OCI-LY7 (cell line): ENCODE results near the gene LRRC36. TPM values are rescaled to one million over a fixed set of nuclear protein-coding genes. Genes with fewer than 3 reads are reported as not detected.

ENCODE experiments used
- BruUV-seq: library from RNA; stranded (reverse); fragments of 400-500 nt; replicated peaks from 2 replicates; lab custom pipeline; 2021; lab: Mats Ljungman, UMichigan
- CTCF ChIA-PET: fragments of 300-600 bp; sonication (Branson Sonifier 250); formaldehyde crosslinking; loops from one replicate; lab custom pipeline; 2022; ENCODE audit warnings: antibody characterized with exemption; ENCODE audit not compliant: unreplicated experiment; lab: Charles Lee
- POLR2A ChIA-PET: fragments of 300-600 bp; sonication (Branson Sonifier 250); formaldehyde crosslinking; loops from one replicate; lab custom pipeline; 2022; ENCODE audit warnings: antibody characterized with exemption; lab: Charles Lee
- DNase-seq: peaks from one replicate; pipeline ENCODE4 v3.0.0-alpha.2; 2015; ENCODE audit warnings: low spot score
- H2AFZ ChIP-seq: fragments of 200-600 bp; sonication (generic), shearing (Covaris generic); 2 replicates; pipeline ENCODE4 v1.6.1; 2014; ENCODE audit warnings: mild to moderate bottlenecking, antibody characterized with exemption, low read length, moderate library complexity
- H3K27ac ChIP-seq: fragments of 200-600 bp; sonication (generic); 2 replicates; pipeline ENCODE4 v1.5.1; 2014; ENCODE audit warnings: mixed run types, low read depth, mild to moderate bottlenecking, moderate library complexity, low read length, inconsistent platforms; ENCODE audit not compliant: poor library complexity, severe bottlenecking
- H3K36me3 ChIP-seq: fragments of 200-600 bp; sonication (generic); 2 replicates; pipeline ENCODE4 v1.6.1; 2014; ENCODE audit warnings: mild to moderate bottlenecking, antibody characterized with exemption, low read length, moderate library complexity, mixed read lengths; ENCODE audit not compliant: insufficient read depth
- H3K4me1 ChIP-seq: fragments of 200-600 bp; sonication (generic); 2 replicates; pipeline ENCODE4 v1.5.1; 2014; ENCODE audit warnings: mild to moderate bottlenecking, low read length; ENCODE audit not compliant: insufficient read depth, poor library complexity, severe bottlenecking
- H3K4me2 ChIP-seq: fragments of 200-600 bp; sonication (generic); 2 replicates; pipeline ENCODE4 v1.6.1; 2014; ENCODE audit warnings: mild to moderate bottlenecking, low read length
- H3K4me3 ChIP-seq: fragments of 200-600 bp; sonication (generic); 2 replicates; pipeline ENCODE4 v1.5.1; 2014; ENCODE audit warnings: mild to moderate bottlenecking, low read depth, low read length; ENCODE audit not compliant: poor library complexity, severe bottlenecking
- H3K79me2 ChIP-seq: fragments of 200-600 bp; sonication (generic); 2 replicates; pipeline ENCODE4 v1.6.1; 2016; ENCODE audit warnings: low read depth, mild to moderate bottlenecking, low read length, moderate library complexity, mixed read lengths; ENCODE audit not compliant: insufficient read depth
- H3K9me2 ChIP-seq: fragments of 200-600 bp; sonication (generic); 2 replicates; pipeline ENCODE4 v1.6.1; 2016; ENCODE audit warnings: mild to moderate bottlenecking, low read length, mixed read lengths; ENCODE audit not compliant: insufficient read depth
- H3K9me3 ChIP-seq: fragments of 200-600 bp; sonication (generic); 2 replicates; pipeline ENCODE4 v1.6.1; 2014; ENCODE audit warnings: mild to moderate bottlenecking, mixed run types, low read length, mixed read lengths
- H4K20me1 ChIP-seq: fragments of 200-600 bp; sonication (generic); 2 replicates; pipeline ENCODE4 v1.6.1; 2014; ENCODE audit warnings: mild to moderate bottlenecking, antibody characterized with exemption, low read length, moderate library complexity, mixed read lengths; ENCODE audit not compliant: insufficient read depth
- EZH2phosphoT487 ChIP-seq: fragments of 200-600 bp; sonication (generic); IDR thresholded peaks from 2 replicates; pipeline ENCODE4 v1.6.1; 2018; ENCODE audit warnings: low read depth, borderline replicate concordance, mild to moderate bottlenecking, mixed run types, antibody characterized with exemption, low read length, moderate library complexity, mixed read lengths
- intact Hi-C: fragments of 100-400 bp; cut with micrococcal nuclease; formaldehyde crosslinking; loops from one replicate; pipeline ENCODE4 v1.10.0; 2022; ENCODE audit not compliant: unreplicated experiment
- total RNA-seq, 2 experiments: library from RNA; depleted of rRNA in 1 of 2; stranded (reverse); fragments of >200 nt in 1 of 2; shearing (Covaris generic) in 1 of 2; gene quantifications; 2 replicates each; pipeline ENCODE4 v1.2.3, GENCODE V29; 2014 to 2022
- TF ChIP-seq, protein P1 (sequence below): fragments of 200-600 bp; sonication (generic); conservative IDR thresholded peaks from 2 replicates; pipeline ENCODE4 v1.5.1; 2014; ENCODE audit warnings: mild to moderate bottlenecking, antibody characterized with exemption, low read length, moderate library complexity, mixed read lengths

Gene LRRC36
- total RNA-seq, 2 experiments from 2014 or later: not detected

DNA sequence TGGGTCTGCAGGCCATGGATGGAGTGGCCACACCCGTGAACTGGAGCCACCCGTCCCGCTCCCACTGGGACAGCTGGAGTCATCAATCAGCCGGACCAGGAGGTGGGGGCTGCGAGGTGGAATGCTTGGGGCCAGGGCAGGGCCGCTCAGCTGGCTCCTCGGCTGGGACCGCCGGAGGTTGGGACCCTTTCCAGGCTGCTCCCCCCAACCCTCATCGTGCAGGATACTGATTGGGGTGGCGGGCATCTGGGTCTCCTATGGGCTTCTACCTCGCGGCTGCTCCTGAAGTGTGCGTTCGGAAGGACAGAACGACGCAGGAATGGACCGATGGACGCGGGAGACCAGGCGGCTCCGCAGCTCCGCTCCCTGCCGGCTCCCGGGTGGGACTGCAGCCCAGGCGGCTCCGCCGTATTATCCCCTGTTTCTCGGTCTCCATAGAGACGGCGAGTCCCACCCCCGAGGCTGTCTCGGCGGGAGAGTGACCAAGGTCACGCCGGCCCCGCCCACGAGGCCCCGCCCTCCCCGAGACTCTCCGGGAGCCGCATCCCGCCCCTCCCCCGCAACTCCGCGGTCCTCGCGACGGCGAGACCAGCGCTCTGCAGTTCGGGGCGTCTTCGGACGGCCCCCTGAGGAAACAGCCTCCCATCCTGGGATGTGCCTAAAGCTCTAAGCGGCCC, 66.6 kb downstream of the LRRC36 start, which contains the start of gene TPPP3:
TSS of gene TPPP3 (minus strand) at position 388 of the 677 bp plus-strand sequence. CDS start 2,387 bp downstream, outside the sequence.
- Histone ChIP-seq H3K79me2 (no peaks in the 10 kb centered on the region), H4K20me1 (no peaks in the 10 kb centered on the region), H3K4me3 (no peak within 1 kb of the TSS), H2AFZ (no peak within 1 kb of the TSS), H3K9me3 (no peaks in the 10 kb centered on the region), H3K9me2 (no peaks in the 10 kb centered on the region), H3K36me3 (no peaks in the 10 kb centered on the region), H3K4me2 (no peak within 1 kb of the TSS), H3K4me1 (no peaks in the 10 kb centered on the region), H3K27ac (no peak within 1 kb of the TSS)
- ChIA-PET POLR2A (interaction anchor here (0.6 kb wide), 1 partner anchor 111 kb away, joined by 3 read pairs; no protein-coding TSS in a partner anchor), CTCF (no interaction called here)
- intact Hi-C loops: no loop called here
- TF ChIP-seq, protein P1, sequence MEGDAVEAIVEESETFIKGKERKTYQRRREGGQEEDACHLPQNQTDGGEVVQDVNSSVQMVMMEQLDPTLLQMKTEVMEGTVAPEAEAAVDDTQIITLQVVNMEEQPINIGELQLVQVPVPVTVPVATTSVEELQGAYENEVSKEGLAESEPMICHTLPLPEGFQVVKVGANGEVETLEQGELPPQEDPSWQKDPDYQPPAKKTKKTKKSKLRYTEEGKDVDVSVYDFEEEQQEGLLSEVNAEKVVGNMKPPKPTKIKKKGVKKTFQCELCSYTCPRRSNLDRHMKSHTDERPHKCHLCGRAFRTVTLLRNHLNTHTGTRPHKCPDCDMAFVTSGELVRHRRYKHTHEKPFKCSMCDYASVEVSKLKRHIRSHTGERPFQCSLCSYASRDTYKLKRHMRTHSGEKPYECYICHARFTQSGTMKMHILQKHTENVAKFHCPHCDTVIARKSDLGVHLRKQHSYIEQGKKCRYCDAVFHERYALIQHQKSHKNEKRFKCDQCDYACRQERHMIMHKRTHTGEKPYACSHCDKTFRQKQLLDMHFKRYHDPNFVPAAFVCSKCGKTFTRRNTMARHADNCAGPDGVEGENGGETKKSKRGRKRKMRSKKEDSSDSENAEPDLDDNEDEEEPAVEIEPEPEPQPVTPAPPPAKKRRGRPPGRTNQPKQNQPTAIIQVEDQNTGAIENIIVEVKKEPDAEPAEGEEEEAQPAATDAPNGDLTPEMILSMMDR: no peak
- TF ChIP-seq EZH2phosphoT487: no peak
- no peak for DNase-seq
- BruUV-seq: no TSS peak

DNA sequence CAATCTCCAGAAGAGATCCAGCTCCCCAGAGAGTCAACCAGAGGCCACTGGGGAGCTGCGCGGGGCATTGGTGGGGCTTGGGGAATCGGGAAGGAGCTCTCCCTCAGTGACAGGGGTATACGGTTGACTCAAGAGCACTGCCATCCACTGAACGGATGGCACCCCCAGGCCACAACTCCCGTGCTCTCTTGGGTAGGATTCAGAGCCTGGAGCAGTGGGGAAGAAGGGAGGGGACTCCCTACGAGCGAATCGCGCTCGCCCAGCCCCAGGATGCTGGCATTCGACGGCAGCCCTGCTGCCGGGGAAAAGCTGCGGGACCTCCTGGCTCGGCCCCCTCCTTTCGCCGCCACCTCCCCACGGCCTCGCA, 67.2 kb downstream of the LRRC36 start:
- Histone ChIP-seq H3K4me3 (no peak overlapping the region), H3K4me1 (no peaks in the 10 kb centered on the region), H3K36me3 (no peaks in the 10 kb centered on the region), H4K20me1 (no peaks in the 10 kb centered on the region), H3K9me3 (no peaks in the 10 kb centered on the region), H3K9me2 (no peaks in the 10 kb centered on the region), H3K27ac (no peak overlapping the region), H2AFZ (no peak overlapping the region), H3K79me2 (no peaks in the 10 kb centered on the region), H3K4me2 (no peak overlapping the region)
- no peak for DNase-seq
- CTCF ChIA-PET: no interaction called here
- intact Hi-C loops: no loop called here
- BruUV-seq: no TSS peak
- POLR2A ChIA-PET: interaction anchor here (0.6 kb wide), 1 partner anchor 112 kb away, joined by 3 read pairs; no protein-coding TSS in a partner anchor
- TF ChIP-seq, protein P1: no peak
- TF ChIP-seq EZH2phosphoT487: no peak
